Posterior cingulate gyrus (tissue), 11 donors: ENCODE results near the gene IL21R.
A peak's percentile ranks its signal among the peaks of the same experiment; 100 is the strongest.

Source experiments
- DNase-seq, 10 donors: peaks; one replicate each; pipeline versions ENCODE4 v3.0.0 to v3.0.0-alpha.2; 2020 to 2021; ENCODE audit warnings: mixed read lengths in 3 of 10
- intact Hi-C: fragments of 100-400 bp; cut with DNase I; formaldehyde crosslinking; loops from one replicate; pipeline ENCODE4 v1.15.1; 2023

Gene IL21R

DNA sequence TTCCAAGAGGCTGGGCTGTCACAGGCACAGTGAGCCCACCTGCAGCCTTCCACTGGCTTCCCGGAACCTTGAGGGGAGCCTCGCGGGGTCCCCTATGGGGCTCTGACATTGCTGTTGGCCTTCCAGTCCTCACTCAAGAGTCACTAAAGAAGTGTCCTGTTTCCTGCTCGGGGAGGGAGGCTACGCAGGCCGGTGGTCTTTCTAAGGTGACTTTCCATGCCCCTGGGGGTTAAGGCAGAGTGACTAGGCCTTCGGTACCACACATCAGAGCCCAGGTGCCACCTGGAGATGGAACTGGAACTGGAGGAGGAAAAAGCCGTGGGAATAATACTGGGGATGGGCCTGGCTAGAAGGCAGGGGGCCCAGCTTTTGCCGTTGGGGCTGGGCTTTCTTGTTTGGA, 72.1 kb downstream of the IL21R start:
- intact Hi-C loops: no loop called here
- DNase-seq: peak in 3 of 10 donors; percentile 55 to 63 (median 55)

DNA sequence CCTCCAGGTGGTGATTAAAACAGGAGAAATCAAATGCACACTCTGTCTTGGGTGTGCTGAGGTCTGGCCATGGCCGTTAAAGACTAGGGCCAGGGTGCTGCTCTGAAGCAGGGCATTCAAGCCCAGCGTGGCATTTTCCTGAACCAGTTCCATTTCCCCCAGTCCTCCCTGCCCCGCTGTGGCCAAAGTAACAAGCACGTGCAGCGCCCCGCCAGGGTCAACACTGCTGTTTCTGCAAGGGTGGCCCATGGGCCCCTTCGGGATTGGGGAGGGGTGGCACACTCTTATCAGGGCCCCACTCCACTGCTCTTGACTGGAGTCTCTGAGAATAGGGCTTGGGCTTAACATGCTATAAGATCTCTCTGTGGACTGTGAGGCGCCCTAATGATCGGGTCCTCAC, 72.9 kb downstream of the IL21R start:
- DNase-seq: peak in 3 of 10 donors; percentile 33 to 59 (median 38)
- intact Hi-C loops: no loop called here

DNA sequence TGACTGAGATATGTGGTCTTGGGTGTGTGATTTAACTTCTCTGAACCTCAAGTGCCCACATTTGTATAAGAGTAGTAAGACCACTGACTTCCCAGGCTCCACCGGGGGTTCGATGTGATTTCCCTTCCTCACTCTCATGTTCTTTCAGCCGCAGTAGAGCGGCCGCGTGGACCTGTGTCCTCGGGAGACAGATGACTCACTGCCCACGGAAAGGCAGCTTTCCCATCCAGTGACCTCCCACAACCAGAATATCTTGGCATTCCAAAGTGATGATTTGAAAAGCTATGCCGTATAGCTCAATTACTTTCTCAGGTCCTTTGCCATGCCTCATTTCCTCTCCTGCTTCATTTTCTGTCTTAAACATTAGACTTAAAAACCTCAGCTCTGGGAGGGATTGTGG, 73.6 kb downstream of the IL21R start:
- peak in 3 of 10 donors; percentile 55 to 71 (median 68) for DNase-seq
- intact Hi-C loops: no loop called here

DNA sequence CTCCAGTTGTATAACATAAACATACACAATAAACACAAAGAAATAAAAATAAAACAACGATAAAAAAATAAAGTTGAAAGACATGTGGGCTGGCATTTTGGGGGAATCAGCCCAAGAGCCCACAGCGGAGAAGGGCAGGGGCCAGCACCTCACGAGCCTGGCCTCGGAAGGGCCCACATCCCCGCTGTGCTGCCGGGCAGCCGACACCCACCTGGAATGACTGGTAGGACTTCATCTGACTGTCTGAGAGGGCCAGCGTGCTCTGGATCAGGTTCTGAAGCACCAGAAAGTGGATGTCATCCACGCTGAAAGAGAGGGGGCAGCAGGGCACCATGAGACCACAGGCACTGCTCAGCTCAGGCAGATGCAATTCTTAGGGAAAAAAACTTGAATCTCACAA, 74.3 kb downstream of the IL21R start:
- intact Hi-C loops: no loop called here
- peak in 3 of 10 donors; percentile 29 to 59 (median 35) for DNase-seq

DNA sequence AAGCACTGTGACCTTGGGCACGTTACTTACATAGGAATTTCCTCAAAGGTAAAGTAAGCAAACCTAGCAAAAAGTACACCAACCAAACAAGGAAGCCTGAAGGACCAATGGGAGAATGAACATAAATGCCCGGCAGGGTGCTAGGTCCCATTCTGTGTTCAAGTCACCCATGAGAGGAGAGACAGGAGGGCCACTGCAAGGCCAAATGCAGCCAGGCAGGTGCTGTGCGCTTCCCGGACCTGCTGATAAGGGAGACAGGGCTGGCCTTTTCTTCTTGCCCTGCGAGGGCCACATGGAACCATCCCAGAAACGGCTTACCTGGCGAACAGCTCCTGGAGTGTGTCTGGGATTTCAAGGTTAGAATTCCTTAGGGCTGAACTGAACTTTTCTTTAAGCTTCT, 78.8 kb downstream of the IL21R start:
- intact Hi-C loops: no loop called here
- DNase-seq: peak in 2 of 10 donors; percentile 26 to 61

DNA sequence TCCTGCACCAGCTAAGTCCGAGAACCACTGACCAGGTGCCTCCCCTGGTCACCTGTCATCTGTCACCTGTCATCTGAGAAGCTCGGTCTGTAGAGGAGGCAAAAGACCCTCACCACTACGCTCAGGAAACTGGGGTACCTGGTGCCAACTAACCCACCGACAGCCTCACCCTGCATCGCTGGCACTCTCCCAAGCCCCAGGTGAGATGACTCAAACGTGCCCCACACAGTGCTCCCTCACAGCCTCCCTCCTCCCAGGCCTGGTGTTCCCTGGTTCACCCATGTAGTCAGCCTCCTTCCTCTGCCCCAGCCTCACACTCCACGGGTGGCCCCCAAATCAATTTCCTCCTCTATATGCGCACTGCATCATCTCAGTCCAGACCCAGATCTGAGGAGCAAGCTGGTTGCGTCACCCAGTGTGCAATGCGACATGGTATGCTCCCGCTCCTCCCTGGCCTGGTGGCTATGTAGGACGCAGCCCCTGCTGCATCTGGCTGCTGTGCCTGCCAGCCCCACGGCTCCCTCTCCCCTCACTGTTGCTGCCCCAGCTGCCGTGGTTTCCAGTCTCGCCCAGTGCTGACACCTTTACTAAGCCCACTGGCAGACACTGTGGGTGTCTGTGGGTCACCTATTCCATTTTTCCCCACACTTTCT, 79.4 kb downstream of the IL21R start:
- peak in 2 of 10 donors; percentile 73 to 76 for DNase-seq
- intact Hi-C loops: no loop called here

DNA sequence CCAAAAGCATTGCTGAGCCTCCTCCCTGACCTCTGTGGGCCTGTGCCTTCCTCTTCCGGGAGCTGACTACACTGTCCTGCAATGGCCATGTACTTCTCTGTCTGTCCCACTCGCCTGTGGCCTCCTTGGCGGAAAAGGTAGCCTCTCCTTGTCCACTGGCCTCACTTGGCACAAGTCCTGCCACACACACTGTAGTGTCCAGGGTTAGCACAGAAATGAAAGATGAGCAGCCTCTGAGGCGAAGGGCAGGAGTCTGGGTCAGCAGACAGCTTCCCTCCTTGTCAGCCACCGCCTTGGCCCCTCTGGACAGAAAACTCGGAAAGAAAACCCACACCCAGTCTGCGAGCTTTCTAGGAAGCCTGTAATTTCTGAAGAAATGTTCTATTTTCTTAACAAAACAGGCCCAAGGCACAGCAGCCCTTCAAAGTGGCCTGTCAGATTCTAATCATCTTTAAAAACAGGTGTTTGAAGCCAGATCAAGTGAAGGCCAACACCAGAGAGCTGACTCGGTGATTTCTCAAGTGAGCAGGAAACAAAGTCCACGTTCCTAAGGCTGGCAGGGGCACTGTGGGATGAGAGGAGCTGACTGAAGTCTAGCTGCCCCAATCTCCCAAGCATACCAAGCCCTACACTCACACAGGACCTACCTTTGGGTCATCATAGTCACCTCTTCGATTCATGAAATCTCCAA, 80.6 kb downstream of the IL21R start:
- intact Hi-C loops: no loop called here
- peak in 2 of 10 donors; percentile 25 to 50 for DNase-seq

DNA sequence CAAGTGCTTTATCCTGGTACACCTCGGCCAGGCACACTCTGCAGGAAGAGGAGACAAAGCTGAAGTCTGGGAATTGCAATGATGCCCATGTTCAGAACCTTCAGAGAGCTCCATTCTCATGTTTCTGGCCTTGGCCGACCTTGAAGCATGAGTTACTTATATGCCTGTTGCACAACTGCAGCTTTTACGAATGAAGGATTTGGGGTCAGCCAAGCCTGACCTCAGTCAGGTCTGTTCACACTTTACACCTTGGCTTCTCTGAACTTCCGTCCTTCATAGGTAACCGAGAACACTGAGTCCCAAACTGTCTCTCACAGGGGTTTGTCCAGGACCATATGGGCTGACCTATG, 81.1 kb downstream of the IL21R start:
- intact Hi-C loops: no loop called here

DNA sequence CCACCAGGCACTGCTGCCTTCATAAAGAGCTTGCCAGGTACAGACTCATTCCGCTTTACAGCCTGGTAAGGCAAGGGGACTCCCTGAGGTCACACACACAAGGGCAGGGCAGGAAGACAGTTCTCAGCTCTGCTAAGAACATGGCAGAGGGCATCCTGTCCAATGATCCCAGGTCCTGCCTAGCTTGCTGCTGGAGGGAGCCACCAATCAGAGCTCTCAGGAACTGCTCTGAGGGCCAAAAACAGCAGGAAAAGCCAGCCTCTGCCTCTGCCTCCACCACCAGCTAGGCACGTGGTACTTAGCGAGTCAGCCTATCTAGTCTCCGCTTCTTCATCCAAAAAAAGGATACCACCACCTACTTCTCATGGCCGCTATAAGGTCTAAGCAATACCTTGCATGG, 81.7 kb downstream of the IL21R start:
- intact Hi-C loops: no loop called here
- peak in 1 of 10 donors; percentile 30 for DNase-seq

More for the DNA sequence above, 81.1 kb downstream of the IL21R start:
- peak in 1 of 10 donors; percentile 17 for DNase-seq

DNA sequence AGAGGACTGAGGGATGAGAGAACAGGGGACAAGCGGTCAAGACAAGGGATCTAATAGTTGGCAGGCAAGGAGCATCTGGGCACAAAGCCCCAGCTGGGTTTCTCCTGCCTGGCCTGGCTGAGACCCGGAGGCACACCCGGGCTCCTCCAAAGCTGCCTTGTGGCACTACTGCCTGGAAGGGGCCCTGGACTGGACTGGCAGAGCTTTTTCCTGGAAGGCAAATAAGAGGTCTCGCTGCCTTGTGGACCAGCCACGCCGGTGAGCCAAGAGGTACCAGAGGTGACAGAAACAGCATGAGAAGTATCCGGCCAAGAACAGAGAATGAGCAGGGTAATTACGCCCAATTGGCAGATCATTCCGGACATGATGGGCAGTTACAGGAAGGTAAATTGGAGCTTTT, 83.2 kb downstream of the IL21R start:
- intact Hi-C loops: no loop called here

DNA sequence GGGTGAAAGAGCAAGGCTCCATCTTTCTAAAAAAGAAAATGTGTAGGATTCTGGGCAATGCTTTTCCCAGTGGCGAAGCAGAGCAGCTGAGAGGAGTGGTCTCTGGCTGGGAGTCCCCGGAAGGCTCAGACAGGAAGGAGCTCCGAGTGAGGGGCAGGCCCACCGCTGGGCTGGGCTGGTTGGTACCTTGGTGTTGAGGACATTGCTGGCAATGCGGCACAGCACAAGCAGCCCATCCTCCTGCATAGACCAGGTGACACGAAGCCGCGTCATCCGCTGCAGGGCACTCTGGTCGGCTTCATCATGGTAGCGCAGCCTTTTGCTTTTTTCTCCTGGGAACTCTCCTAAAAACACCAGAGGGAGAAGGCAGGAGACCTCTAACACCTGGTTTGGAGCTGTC, 83.8 kb downstream of the IL21R start:
- intact Hi-C loops: no loop called here
- DNase-seq: peak in 2 of 10 donors; percentile 43 to 59

More for the DNA sequence above, 83.2 kb downstream of the IL21R start:
- DNase-seq: peak in 2 of 10 donors; percentile 53 to 79

DNA sequence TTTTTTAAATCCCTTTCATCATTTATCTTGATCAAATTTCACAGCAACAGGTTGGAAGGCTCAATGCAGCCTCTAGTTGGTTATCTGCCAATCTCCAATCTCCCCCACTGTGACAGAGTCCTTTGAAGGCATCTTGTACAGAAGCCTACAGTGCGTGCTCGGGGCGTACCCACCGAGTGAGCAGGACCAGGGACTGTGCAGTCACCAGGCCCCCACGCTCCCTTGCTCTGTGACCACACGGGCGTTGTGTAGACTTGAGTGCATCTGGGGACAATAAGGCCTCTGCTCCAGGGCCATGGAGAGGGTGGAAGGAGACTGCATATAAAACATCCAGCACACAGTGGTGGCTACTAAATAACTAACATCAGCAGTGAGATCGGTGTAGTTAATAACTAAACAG, 84.4 kb downstream of the IL21R start:
- intact Hi-C loops: no loop called here
- peak in 2 of 10 donors; percentile 23 to 46 for DNase-seq

DNA sequence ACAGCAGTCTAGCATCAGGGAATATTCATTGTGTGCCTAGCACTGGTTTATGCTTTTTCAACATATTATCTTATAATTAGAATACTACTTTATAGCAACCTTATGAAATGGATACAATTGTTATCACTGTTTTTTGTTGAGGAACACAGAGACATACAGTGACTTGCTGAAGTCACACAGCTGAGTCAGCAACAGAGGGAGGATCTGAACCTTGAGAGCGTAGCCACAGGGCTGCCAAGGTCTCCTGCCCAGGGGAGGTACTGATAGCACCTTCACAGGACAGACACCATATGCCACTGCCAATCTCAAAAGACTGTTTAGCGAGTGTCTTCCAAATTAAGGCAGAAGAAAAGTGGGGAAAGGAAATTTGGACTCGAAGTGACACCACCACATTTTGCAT, 84.8 kb downstream of the IL21R start:
- DNase-seq: peak in 2 of 10 donors; percentile 0 to 10
- intact Hi-C loops: no loop called here

DNA sequence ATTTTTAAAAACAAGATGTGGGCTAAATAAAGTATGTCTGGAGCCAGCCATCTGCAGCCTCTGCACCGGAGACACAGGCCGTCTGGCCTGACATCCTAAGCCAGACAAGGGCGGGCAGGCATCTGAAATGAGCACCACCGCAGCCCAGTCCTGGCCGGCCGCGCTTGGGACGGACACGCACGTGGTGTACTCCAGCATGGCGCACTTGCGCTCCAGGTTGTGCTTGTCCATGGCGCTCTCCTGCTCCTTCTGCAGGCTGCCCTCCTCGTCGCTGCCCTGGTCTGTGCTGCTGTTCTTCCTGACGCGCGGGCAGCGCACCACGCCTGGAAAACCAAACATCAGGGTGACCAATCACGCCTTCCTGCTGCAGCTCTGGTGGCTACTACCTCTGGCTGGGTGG, 87.4 kb downstream of the IL21R start:
- intact Hi-C loops: no loop called here
- peak in 2 of 10 donors; percentile 65 to 72 for DNase-seq

DNA sequence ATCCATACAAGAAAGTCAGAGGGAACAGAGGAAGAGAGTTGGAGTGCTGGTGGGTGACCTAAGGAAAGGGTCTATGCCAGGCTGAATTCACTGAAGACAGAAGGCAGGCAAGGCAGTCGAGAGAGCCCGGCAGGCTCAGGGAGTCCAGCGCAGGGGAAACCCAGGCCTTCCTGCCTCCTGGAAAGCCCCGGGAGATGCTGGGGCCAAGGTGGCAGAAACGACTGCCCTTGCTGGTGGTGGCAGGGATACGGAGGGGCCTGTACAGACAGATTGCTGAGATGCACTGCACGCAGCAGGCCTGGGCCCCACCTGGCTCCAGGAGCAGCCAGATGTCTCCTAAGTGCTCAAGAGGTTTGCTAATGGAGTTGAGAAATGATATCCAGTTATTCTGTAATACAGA, 87.9 kb downstream of the IL21R start:
- peak in 2 of 10 donors; percentile 53 to 59 for DNase-seq
- intact Hi-C loops: no loop called here

DNA sequence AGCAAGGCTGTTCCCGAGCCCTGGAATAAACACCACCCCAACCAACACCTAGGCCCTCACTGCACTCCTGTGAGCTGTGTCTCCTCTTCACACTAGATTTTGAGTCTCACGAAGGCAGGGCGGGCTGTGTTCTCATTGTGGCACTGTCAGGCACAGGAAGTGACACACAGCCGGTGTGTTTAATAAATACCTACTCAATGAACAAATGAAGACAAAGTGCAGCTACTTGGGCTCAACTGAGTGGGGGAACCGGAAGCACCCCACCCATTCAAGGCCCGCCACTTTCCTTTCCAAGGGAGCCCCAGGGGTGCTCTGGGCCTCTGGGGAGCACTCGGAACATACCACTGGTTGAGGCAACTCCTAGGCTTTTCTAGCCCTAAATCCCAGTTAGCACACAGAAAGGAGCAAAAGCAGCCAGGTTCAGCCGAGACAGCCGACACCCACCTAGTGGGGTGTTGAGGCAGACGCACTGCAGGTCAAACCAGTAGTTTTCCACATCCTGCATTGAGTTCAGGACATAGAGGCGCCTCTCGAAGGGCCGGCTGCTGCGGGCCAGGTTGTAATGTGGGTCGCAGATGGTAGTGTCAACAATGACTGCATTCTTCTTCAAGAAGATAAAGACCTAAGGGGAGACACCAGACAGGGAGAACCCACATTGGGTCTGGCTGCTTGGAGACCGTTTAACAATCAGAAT, 90.1 kb downstream of the IL21R start:
- intact Hi-C loops: no loop called here
- DNase-seq: peak in 2 of 10 donors; percentile 40 to 74

DNA sequence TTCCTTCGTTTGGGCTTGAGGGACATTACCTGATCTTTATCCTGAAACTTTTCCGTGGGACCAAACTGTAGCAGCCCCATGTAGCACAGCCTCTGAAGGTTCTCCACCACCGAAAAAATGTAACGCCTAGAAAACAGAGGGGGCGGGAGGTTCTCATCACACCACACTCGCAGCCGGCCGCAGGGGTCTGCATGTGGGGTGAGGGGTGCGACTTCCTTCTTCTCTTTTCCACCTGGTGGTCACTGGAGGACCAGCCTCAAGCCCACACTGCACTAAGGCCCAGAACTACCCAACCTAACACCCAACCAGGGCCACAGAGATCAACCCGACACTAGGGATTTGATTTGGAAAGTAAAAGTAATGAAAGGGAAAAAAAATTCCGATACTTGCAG, 90.6 kb downstream of the IL21R start:
- intact Hi-C loops: no loop called here
- DNase-seq: peak in 2 of 10 donors; percentile 59 to 62

DNA sequence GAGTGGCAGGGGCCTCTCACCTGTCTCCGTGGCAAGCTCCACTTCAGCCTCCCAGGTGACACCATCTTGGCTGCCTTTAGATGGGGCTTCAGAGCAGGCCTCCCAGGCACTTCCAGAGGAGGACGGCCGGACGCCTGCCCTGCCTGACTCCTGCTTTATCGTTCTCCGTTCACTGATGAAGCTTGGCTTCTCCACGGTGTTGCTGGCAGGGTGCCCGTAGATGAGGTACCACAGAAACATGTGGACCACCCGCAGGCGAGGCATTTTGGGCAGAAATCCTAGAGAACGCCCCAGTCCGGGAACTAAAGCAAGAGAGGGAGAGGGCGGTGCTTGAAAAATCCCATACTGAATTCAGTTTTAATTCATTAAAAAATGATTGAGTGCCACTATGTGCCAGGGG, 93.2 kb downstream of the IL21R start:
- intact Hi-C loops: no loop called here
- DNase-seq: peak in 2 of 10 donors; percentile 66 to 81

DNA sequence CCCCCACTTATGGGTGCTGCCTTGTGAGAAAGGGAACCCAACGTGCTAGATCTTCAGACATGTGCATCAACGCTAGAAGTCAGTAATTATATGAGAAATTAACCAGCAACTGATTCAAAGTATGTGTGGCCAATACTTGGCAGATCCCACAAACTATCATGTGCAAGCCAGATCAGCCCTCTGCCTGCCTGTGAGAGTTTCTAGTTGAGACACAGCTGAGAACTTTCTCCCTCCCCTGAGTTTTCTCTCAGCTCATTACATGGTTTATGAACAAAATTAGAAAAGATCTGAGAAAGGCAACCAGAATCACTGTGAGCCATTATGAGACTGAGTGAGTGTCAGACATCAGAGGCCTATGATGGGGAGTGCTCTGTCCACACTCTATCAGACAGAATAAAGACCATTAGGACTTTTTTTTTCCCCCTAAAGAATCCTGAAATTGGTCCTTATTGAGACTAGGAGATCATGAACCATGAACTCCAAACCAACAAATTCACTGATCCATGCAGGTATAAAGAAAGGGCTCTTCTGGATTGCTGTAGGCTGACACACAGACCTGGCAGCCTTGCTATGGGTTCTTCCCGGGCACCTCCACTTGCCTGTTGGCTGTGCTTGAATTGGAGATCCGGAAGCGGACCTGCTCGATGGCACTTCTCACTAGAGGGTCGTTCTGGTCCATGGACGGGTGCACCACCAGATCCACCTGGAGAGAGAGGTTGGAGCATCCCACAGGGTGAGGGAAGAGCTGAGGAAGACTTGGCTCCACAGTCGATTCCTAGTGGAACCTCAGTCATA, 96.3 kb downstream of the IL21R start:
- DNase-seq: peak in 2 of 10 donors; percentile 15 to 39
- intact Hi-C loops: no loop called here

DNA sequence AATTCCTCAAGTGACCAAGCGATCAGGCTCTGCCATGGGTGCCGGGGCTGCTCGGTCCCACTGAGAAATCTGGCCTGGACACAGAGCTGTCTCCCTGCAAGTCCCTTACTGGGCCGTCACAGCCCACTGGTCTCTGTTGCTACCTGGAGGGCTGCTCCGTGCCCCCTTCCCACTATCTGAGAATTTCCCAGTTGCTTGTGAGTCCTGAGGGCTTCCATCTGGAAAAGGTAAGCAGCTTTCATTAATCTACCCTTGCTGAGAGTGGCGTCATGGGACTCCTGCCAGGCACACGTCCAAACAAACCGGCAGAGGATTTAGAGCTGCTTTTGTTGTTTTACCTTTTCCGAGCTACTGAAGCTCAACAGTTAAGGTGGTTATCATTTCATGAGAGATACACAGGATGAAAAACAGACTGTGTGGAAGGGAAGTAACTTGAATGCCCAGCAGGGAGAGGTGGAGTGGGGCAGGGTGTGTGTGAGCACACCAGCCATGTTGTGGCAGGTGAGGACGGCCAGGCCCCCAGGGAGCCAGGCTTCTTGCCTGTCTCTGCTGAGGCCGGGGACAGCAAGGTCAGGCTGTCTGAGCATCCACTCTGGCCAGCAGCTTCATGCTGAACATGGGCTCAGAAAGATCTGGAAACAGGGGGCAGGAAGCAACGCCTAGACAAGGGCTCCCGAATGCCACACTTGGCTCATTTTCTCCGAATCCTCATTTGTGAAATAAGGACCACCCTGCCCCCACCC, 97.1 kb downstream of the IL21R start:
- intact Hi-C loops: no loop called here
- DNase-seq: peak in 2 of 10 donors; percentile 44 to 70
